ENCODE results near the gene NAALADL2. TPM values are rescaled to one million over a fixed set of nuclear protein-coding genes. Genes with fewer than 3 reads are reported as not detected.

The NAALADL2 gene
- under 0.01 and 0.20 TPM in 2 replicates for total RNA-seq

DNA sequence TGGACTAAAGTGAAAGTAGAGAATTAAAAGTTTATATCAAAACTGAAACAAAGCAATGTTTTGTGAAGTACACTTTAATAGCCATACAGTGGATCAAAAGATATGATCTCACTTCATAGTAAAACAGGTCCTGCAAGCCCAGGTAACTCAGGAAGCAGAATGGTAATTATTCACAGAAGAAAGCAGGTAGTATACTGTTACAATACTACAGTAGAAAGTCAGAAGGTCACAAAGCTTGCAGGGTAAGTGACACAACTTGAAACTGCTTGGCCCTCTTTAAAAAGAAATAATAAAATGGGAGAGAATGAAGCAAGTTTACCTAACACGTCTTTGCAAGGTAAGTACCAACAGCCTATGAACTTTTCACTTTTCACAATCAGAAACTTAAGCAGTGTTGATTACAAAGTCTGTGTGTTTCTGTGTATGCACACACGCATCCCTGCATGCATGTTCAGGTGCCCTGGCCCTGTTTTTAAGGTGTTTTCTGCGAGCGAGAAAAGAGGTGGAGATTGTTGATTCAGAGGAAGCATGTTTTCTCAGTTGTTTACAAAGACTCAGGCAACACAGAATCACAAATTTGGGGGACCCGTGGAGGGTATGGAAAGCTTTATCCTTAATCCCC is at the start of gene NAALADL2:
Gene NAALADL2 (plus strand): TSS at position 221 of the 622 bp plus-strand sequence.
- no peak for DNase-seq (ENCODE audit: low read depth in 2 of 2)

DNA sequence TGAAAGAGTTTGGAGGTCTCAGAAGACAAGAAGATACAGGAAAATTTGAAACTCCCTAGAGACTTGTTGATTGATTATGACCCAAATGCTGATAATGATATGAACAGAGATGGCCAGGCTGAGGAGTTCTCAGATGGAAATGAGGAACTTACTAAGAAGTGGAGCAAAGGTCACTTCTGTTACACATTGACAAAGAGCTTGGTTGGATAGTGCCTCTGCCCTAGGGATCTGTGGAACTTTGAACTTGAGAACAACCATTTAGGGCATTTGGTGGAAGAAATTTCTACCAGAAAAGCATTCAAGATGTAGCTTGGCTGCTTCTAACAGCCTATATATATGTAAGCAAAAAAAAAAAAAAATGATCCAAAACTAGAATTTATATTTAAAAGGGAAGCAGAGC is 48.9 kb upstream of the NAALADL2 start:
- DNase-seq (ENCODE audit: low read depth in 2 of 2): no peak

DNA sequence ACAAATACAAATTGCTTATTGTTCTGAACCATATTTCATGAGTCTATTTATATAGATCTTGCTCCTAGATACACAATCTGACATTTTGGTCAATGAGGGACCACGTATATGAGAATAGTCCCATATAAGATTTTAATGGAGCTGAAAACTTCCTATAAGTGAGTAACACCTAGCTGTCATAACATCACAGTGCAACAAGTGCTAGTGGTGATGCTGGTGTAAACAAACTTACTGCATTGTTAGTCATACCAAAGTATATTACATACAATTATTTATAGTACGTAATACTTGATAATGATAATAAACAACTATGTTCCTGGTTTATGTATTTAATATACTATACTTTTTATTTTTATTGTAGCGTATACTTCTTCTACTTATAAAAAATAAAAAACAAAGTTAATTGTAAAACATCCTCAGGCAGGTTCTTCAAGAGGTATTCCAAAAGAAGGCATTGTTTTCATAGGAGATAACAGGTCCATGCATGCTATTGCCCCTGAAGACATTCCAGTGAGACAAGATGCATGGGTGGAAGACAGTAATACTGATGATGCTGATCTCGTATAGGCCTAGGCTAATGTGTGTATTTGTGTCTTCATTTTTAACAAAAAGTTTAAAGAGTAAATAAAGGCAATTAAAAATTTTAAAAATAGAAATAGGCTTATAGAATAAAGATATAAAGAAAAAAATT is 46.8 kb upstream of the NAALADL2 start:
- DNase-seq (ENCODE audit: low read depth in 2 of 2): no peak

DNA sequence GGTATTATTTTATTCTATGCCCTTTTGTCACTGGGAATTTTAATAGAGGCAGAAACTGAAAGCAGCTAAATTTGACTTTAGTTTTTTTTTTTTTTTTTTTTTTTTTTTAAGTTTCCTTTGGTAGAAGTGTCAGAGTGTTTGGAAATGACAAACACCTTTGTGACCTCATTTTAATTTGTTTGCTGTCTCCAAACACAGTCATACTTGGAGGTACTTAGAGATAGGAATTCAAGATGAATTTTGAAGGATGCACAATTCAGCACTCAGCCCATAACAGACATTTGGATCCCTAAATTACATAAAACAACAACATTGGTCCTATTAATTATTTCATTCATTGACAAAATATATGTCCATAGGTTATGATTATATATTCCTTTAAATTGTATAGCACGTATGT is 43.4 kb upstream of the NAALADL2 start:
- DNase-seq (ENCODE audit: low read depth in 2 of 2): no peak

DNA sequence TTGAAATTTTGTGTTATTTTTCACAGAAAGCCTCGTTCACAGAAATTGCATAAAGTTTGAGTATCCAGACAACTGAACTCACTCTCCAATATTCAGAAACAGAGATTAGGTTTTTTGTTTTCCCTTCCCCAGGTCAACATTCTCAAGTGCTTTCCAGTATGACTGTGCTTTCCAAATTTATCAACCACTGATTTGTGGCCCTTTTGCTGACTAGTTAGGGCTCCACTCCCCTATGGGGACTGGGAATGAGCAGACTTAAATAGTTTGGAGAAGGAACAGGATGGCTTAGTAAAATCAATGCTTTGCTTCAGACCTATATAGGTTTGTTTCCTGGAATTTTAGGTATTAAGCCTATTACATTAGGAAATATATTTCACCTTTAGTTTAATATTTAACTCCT is 38.2 kb upstream of the NAALADL2 start:
- no peak for DNase-seq (ENCODE audit: low read depth in 2 of 2)

DNA sequence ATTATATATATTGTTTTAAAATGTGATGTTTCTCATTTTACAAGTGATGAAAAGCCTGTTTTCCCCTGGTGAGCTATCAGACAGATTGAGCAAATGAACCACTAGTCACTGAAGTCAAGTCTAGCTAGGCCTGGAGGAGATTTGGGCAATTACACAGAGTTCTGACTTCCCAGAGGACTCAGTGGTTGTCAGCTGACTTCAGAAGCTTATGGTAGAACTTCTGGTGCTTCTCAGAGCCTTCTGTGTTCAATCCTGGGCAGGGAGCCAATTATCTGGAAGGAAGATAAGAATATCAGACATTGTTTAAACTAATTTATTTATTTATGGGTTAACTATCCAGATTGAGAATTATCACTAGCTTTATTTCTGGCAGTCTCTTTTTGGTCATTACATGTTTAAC is 37.7 kb upstream of the NAALADL2 start:
- DNase-seq (ENCODE audit: low read depth in 2 of 2): no peak

DNA sequence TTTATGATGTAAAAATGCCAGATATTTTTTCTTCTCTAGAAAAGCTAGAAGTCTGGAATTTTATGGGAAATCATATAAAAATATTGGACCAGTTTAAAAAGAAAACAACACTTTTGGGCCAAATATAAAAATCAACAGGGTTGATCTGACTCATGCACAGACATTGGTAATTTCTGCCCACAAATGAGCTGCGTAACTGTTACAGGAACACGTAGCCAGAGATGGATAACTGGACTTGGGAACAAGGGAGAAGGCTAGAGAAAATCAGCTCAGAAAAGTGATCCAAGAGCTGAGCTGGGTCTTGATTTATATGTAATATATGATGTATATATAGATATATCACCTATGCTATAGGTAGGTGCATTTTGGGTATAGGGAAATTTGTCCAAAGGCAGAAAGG is 36.8 kb upstream of the NAALADL2 start:
- DNase-seq (ENCODE audit: low read depth in 2 of 2): no peak

DNA sequence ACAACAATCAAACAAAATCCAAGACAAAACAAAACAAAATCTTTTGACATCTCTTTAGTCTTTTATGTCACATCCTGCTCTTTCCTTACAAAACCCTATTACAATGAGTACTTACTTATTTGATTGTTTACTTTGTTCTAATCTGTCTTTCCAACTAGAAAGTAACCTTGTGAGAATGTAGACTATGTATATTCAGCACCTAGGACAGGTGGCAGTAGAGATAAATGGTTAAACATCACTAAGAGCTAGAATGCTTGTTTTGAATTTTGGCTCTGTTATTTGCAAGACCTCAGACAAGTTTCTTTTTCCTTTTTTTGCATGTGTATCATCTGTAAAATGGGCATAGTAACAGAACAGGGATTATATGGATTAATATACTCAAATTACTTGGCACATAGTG is 33.1 kb upstream of the NAALADL2 start:
- DNase-seq (ENCODE audit: low read depth in 2 of 2): no peak

DNA sequence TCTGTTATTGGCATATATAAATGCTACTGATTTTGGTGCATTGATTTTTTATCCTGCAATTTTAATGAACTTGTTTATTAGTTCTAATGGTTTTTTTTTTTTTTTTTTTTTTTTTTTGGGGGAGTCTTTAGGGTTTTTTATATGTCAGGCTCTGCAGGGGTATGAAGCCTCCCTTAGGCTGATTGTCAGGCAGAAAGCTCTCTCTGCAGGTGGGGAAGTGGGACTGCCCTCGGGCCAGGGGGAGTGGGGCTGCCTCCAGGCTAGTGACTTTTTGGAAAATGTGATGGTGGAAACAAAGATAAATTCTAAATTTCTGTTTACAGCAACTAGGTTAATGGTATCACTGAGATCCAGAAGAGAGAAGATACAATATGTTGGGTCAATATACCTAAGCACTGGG is 14.4 kb upstream of the NAALADL2 start:
- no peak for DNase-seq (ENCODE audit: low read depth in 2 of 2)

DNA sequence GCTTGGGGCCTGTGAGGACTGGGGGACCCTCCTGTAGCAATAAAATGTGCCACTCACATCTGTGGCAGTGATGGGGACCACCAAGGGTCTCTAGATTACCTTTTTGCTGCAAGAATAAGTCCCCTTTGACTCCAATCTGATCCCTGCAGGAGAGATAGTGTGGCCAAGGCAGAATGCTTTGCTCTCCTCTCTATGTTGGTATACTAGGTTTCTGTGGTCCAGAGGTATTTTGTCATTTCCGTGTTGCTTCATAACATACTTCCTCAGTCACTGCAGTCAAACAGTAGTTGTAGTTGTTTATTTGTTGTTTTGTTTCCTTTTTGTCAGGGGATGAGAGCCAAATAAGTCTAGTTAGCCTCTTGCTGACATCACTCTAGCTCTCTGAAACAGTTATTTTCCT is 13.1 kb upstream of the NAALADL2 start:
- DNase-seq (ENCODE audit: low read depth in 2 of 2): no peak

DNA sequence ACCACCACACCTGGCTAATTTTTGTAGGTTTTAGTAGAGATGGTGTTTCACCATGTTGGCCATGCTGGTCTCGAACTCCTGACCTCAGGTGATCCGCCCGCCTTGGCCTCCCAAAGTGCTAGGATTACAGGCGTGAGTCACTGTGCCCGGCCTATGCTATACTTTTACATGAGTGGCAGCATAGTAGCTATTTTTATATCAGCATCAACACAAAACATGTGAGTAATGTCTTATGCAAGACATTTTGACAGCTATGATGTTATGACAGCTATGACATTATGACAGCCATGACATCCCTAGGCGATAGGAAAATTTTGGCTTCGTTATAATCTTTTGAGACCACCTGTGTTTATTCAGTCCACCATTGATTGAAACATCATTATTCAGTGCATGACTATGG is 4.1 kb upstream of the NAALADL2 start:
- no peak for DNase-seq (ENCODE audit: low read depth in 2 of 2)

DNA sequence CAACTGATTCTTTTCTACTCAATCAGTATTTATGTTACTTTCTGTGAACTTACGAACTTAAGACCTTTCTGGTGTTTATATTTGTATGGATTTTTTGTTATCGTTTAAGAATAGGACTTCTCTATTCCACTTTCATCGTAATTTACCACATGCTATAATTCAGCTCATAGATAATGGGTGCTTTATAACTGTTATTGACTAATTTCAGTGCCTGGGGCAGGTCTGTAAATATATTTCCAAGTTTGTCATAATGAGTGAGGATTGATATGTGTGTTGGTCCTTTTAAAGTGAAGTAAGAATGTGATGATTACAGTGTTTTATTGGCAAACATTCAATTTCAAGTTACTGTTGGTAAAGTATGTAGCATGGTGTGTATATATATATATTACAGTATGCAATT is 1.8 kb upstream of the NAALADL2 start:
- no peak for DNase-seq (ENCODE audit: low read depth in 2 of 2)

DNA sequence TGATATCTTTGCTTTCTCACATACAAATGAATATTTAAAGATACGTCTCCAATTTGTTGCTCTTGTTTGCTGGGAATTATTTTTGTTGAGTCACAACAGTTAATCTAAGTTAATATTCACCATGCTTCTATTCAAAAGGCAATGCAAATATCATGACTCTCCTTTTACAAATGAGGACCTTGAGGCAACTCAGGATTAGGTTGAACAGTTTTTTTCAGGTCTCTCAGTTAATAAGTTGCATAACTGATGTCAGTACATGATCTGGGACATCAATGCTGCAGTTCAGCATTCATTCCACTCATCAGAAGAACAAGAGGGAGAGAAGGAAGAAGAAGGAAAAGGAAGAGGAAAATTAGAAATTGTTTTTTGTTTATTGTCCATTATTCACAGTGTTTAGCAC is 781 bp upstream of the NAALADL2 start:
- no peak for DNase-seq (ENCODE audit: low read depth in 2 of 2)

DNA sequence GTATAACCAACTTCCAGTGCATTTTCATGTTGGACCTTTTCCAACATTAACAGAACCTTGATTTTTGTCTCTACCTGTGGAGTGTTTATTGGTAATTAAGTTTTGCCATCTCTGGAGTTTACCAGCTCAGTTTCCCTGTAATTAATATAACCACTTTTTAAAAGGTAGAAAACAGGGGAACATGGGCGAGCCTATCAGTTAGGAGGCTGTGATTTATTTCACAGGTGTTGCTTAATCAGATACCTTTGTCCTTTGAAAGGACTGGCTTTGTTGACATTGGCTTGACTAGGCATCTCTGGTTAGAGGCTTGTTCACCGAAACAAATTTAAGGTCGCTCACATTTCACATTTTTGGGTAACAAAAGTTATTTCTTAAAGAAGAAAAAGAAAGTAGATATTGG is 622 bp downstream of the NAALADL2 start:
- no peak for DNase-seq (ENCODE audit: low read depth in 2 of 2)

DNA sequence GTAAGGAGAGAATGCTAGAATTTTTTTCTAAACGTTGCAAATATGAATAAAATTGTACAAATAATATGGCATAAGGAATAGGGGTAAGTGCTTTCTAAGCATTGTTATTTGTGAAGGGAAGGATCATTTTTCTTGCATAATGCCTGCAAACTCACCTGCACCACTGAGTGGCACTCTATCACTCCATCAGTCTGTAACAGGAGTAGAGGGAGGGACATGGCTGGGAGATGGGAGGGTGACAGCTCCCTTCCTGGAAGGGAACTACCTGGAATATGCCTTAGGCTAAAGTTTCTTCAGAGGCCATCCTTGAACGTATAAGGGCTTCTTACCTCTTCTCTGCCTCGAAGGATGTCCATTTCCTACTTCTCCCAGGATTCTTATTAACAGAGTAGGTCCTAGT is 3.0 kb downstream of the NAALADL2 start:
- DNase-seq (ENCODE audit: low read depth in 2 of 2): peak; percentile 1 to 28

DNA sequence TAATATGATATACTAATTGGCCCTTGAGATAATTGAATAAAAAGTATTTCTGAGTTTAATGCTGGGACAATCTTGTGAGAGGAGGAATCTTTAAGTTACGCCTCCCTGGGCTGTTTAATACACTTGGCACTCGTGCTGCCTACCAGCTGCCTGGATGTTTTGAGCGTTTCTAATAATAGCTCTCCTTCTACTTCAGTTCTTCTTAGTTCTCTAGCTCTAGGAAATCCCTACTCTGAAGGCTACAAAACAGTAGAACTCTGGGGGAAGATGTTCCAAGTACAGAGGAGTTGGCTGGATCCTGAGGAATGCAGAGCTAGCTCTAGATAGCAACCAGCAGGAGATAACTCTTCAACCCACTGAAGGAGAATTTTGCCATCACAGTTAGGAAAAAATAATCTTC is 3.5 kb downstream of the NAALADL2 start:
- no peak for DNase-seq (ENCODE audit: low read depth in 2 of 2)

DNA sequence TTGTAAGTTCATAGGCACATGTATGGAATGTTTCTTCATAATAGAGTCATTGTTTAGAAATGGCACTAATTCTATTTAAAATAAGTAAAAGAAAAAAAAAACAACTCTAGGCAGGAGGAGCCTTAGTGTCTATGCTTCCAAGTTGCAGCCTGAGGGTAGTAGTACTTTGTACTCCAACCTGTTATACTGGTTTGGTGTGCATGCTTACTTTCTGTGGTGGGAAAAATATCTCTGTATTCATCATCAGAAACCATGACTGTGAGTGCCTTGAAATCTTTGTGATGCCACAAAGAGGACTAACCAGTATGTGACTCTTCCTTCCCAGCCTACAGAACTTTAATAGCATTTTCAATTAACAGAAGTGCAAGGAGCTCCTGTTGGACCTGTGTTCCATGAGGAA is 4.4 kb downstream of the NAALADL2 start:
- no peak for DNase-seq (ENCODE audit: low read depth in 2 of 2)

DNA sequence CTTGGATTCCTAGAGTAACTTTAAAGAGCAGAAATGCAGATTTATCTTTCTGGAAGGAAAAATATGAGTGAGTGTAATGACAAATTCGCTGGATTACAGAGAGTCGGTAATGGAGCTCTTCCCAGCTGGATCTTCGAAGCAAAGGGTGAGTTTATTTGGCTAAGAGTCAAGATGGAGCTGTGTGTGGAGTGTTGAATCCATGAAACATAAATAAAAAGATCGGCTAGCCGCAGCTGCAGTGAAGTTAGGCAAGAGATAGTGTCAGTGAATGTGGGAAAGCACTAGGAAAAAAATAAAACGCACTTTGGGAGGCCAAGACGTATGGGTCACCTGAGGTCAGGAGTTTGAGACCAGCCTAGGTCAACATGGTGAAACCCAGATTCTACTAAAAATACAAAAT is 10.3 kb downstream of the NAALADL2 start:
- no peak for DNase-seq (ENCODE audit: low read depth in 2 of 2)

DNA sequence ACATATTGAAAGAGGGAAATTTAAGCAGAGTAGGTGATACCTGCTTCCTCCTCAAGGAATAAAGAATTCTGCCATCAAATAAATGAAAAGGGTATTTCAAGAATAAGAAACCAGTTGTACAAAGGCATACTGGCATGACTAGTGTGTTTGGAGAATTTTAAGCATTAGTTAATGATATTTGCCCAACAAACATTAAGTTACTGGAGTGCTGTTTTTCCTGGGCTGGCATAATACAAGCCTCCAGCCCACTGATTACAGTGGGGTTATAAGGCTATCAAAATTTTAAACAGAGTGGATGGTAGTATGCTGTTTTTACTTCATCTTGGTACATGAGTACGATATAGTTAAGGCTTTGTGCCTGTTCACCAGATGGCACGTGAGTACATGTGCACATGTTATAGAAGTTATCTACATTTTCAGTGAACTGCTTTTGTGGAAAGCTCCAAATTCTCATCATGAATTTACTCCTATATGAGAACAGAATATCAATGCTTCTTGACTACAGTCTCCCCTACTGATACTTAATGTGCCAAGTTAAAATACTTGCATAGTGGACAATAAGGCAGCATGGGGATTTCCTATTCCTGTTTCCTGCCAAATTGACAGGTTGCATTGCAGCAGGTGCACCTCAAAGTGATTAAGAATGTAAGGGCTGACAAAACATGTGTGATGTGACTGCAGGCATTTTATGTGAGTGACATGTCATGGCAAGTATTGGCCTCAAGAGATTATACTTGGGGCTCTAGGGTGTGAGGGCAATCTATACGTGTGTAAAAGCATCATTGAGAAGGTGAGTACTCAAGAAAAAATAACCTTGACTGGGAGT is 14.9 kb downstream of the NAALADL2 start:
- DNase-seq (ENCODE audit: low read depth in 2 of 2): no peak

DNA sequence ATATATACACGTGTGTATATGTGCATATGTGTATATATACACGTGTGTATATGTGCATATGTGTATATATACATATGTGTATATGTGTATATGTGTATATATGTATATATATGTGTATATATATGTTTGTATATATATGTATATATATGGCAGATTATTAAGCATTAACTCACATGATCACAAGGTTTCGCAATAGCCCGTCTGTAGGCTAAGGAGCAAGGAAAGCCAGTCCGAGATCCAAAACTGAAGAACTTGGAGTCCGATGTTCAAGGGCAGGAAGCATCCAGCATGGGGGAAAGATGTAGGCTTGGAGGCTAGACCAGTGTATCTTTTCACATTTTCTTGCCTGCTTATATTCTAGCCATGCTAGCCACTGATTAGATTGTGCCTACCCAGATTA is 23.7 kb downstream of the NAALADL2 start:
- no peak for DNase-seq (ENCODE audit: low read depth in 2 of 2)

DNA sequence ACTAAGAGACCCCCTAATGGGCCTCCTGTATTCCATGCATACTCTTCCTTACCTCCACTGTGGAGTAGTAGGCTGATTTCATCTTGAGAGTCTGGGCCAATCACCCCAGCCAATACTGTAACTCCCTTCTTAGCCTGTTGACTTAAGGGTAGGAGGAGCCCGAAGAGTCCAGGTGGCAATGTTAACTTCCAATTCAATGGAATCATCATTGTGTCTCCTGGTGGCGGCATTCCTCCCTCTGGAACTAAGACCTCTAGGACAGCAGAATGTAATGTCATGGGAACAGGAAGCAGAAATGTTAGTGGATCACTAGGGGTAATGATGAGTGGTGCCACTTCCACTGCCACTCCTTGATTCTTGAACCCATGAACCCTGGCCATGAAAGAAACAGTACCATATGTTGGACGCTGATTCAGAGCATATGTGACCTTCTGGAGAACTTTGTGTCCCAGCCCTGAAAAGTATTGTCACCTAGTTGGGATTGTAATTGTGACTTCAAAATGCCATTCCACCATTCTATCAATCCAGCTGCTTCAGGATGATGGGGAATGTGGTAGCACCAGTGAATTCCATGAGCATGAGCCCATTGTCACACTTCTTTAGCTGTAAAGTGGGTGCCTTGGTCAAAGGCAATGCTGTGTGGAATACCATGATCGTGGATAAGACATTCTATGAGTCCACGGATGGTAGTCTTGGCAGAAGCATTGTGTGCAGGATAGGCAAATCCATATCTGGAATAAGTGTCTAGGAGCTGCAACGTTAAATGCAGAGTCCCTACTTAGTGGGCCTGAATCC is 24.9 kb downstream of the NAALADL2 start:
- DNase-seq (ENCODE audit: low read depth in 2 of 2): no peak
